ENCODE data around the gene KLF7.
A peak's percentile ranks its signal among the peaks of the same experiment; 100 is the strongest.

Gene KLF7

DNA sequence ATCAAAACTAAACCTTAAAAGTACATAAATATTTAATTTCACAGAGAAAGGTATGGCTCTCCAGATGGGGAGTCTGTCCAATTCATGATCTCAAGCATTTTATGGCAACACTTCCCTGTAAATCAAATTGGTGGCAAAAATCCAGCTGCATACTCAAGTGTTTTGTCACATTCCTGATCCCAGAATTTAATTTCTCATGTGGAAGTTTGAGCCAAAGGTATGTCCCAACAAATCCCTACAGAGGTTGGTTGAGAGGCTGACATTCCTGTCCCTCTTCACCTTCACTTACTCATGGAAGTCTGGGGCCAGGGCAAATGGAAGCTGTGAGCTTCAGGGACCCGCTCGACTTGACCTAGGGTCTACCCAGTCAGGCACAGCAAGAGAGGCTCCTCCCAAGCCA, 17.7 kb downstream of the KLF7 start:
- no peak for DNase-seq

- no peak for DNase-seq
Measured at GRCh38 chr2:207144173-207144785, 21.5 kb downstream of the KLF7 start.

DNA sequence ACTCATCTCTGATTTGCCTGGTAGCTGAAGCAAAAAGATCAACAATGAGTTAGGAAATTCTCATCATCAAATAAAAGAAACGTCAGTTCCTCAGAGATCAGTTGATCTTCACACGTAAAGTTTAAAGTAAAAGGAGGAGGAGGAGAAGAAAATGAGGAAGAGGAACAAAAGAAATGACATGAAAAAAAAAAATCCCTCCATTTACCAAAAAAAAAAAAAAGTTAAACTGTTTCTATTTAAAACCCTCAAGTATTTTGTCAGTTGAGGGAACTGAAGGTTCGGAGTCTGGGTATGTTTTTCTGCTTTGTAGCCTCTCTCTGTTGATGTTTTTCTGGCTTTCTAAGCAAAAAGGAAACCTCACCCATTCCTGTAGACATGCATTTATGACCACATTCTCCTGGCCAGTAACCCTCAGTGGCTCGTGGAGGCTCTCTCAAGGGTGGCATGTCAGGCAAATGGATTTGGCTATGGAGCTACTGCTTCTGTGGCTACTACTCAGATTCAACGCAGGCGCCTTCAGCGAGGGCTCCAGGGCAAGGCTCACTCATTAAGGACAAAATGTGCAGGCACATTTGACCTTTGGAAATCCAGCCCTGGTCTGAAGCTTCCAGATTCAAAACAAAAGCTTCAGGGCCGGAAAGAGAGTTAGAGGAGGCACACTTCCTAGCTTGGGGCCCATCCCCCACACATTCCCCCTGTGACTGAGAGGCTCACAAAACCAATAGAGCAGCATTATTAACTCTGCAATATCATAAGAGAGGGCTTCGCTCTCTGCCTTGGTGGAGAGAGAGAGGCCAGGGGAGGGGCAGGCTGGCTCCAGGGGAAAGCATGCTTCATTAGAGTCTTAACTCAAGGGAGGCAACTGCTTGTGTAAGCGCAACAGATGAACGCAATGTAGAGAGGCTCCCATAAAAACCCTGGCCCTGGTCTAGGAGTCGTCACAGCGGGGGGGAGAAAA, 22.3 kb downstream of the KLF7 start:
- DNase-seq = no peak

DNA sequence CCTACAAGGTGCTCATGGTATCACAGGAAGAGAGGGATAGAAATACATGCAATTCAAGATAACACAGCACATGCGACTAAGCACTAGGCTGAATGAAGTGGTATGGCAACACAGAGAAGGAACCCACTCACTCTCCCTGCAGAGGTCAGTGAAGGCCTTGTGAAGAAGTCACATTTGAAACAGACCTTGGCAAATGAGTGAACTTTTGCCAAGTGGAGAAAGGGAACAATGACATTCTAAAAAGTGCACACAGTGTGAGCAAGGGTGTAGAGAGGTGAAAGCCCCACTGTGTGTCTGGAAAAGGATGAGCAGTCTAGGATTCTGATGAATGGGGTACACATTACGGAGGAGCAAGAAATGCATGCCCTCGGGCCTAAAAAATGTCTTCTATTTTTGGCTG, 23.3 kb downstream of the KLF7 start:
- DNase-seq = peak; percentile 68

DNA sequence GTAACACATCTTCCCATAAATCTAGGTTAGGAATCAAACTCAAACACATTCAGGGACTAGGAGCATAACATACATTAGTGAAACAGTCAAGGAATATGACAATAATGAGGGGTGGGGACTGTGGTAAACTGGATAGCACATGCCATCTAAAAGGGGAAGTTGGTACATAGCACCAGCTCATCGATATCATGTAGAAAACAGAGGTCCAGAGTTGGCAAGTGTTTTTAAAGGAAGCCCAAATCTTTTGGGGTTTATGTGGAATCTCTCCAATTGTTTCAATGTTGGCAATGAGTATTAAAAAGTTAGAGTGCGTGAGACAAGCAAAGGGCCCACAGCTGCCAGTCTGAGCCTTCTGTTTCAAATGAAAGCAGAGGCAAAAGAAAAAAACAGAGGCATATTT, 24.4 kb downstream of the KLF7 start:
- DNase-seq = peak; percentile 31

DNA sequence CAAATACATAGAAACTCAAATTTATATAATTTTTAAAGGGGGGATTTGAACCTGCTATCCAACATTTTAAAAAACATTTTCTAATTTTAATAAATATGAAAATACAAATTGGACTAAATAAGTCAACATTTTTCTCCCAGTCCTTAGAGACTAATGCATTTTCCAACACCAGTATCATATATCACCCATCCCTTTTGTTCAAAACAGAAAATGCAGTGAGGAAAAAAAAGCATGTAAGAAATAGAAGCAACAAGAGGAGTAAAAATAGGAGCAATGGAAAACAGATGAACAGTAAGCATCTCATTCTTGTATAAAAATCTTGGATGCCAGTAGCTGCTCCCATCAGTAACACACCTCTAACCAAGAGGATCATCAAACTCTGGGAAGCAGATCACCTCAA, 25.5 kb downstream of the KLF7 start:
- no peak for DNase-seq

DNA sequence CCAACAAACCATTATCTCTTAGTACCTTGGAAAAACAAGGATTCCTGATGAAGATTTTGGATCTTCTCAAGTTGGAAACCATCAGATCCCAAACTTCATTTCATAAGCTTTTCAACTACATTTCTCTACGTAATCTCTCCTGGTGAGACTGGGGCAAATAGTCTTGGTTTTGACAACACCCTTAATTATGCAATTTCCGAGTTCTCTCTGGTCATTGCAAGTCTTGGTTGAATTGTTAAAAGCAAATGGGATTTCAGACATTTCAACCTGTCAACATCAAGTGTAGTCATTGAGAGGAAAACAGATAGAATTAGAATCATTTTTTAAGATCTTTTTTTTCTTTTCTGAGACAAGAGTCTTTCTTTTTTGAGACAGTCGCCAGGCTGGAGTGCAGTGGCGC, 26.2 kb downstream of the KLF7 start:
- no peak for DNase-seq

- DNase-seq = no peak
Measured at GRCh38 chr2:207138627-207139297, 27.0 kb downstream of the KLF7 start.

DNA sequence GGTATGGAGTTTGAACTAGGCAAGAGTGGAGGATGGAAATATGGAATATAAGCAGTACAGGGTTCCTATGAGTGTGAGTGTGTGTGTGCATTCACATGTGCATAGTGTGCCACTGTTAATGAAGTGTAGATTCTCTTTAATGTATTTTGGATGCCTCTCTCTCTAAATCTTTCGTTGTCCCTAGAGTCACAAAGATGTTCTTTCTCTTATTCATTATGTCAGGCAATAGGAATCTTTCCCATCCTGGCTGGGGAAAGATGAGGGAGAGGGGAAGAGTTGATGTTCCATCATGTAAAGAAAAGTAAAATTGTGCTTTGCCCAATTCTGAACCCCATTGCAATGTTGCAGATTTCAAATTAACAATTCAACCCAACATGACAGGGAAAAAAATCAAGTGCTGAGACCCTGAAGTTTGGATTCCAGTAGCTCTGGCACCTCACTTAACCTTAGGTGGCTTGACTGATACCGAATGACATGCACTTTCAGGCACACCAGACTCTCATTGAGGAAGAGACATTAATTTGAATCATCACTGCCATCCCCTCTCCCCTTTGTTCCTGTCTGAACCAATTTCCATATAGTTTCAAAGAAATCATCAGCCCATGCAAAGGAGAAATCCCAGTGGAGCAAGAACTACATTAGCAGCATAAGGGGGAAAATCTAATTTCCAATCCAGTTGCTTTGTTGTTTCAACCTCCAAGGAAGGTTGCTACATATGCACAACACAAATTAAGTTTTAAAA, 28.0 kb downstream of the KLF7 start:
- no peak for DNase-seq

- DNase-seq = no peak
Measured at GRCh38 chr2:207136874-207137273, 28.9 kb downstream of the KLF7 start.

DNA sequence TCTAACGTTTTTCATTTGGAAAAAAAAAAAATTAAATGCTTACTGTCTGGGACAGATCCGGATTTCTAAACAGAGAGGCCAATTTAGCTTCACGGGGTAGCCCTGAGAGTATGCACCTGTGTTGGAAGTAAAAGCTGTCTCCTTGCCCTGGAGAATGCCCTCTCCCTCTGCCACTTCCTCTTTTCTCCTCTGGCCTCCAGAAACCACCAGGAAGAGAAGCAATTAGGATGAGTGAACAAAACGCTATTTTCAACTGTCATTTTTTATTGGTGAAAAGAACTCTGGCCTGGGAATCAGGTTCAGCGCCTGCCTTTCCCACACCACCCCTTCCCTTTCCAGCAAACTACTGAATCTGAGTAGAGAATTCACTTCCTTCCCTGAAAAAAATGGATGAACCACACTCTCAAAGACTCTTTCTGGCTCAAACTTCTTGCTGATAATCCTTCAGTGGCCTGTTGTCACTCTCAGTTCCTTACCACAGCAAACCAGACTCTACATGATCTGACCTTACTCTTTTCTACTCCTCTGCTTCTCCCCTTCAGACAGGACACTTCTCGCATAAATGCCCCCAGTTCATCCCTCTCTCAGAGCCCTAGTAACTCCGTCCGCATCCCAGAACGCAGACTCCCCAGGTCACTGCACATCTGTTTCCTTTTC, 29.8 kb downstream of the KLF7 start:
- no peak for DNase-seq

GRCh38 chr2:207135340-207135739, 30.4 kb downstream of the KLF7 start:
- DNase-seq = no peak

DNA sequence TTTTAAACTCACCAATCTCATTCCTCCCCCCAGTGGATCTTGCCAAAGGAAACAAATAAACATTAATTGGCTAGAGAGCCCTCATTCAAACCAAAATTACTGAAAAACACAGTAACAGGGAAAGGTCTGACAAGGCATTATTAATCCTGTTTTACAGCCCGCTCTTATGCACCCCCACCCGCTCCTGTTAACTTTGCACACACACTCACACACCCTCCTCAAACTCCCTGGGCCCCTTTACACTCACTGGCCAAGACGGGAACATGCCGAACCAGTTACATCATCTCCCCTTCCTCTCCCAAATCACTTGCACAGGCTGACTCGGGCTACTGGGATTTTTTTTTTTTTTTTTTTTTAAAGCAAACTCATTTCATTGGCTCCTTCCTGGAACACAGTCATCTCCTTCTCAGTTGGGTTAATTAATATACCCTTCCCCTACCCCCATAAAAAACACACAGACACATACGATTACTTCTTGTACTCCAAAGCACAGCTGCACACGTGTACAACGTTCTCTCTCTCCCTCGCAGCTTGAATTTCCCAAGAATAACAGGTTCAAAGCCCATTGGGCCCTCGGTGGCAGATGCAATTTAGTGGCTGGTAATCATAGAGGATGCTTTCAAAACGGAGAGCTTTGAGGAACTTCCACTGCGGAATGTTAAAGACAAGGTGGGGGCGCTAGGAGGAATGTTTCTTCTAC, 31.8 kb downstream of the KLF7 start:
- no peak for DNase-seq

DNA sequence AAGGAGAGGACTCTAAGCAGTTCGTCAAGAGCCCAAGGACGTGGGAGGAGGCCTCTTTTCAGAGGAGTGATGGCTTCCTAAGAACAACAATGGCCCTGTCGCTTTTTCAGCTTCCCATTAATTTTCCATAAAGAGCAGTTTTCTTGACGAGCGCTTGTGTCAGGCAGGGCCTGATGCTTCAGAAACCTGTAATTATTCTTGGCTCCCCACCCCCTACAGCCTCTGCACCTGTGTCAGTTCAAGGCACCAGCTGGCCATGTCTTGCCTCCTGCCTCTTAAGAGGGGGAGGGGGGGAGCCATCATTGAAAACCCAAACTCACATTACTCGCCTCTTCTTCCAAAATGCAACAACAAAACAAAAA, 32.3 kb downstream of the KLF7 start:
- no peak for DNase-seq

DNA sequence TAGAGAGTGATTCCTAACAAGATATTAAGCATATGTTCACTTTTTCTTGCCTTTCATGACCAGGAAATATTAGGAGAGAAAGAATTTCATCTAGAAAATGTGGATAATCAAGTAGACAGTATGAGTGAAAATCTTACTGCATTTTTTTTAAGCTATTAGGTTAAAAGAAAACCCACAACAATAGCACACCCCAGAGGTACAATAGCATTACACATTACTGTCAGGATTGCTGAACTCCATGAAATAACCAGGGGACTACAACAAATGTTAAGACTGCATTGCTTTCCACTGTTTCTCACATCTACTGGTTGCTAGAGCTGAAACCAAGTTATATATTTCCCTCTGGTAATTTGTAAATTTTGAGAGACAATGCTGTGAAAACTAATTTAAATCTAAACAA, 33.7 kb downstream of the KLF7 start:
- DNase-seq = no peak

GRCh38 chr2:207131594-207131993, 34.2 kb downstream of the KLF7 start:
- no peak for DNase-seq

GRCh38 chr2:207130958-207131521, 34.7 kb downstream of the KLF7 start:
- DNase-seq = no peak

- DNase-seq = no peak
Measured at GRCh38 chr2:207129821-207130220, 35.9 kb downstream of the KLF7 start.

DNA sequence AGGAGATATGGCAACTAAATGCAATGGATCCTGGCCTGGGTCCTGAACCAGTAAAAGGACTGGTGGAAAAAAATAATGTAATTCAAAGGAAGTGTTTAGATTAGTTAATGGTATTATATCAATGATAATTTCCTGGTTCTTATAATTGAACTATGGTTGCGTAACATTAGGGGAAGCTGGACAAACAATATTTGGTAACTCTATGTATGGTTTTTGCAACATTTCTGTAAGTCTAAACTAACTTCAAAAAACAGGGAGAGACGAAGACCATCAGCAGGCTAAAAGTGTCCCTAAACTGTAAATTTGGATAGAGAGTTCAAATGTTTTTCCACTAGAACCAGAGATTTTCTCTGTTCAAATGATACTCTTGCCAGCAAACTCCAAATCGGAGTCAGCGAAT, 36.9 kb downstream of the KLF7 start:
- no peak for DNase-seq

DNA sequence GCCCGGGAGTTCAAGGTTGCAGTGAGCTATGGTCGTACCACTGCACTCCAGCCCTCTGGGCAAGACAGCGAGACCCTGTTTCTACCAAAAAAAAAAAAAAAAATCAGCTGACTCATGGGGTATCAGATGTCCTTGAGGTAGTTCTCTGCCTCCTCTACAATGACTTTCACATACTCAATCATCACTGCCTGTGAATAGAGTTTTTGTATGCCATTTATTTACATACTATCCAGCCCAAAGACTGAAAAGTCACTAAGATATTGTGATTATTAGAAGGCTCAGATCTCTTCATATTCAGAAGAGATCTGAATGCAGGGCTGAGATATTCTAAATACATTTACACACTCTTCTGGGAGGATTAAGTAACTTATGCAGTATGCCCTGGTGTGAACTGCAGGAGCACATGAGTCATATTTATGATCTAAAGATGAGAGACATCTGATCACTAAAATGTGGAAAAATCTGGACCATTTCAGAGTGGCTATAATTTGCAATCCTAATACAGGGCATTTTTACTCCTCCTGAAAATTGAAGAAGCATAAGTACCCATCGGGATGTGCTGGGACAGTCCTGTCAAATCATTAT, 38.9 kb downstream of the KLF7 start:
- DNase-seq = no peak

- DNase-seq = no peak
Measured at GRCh38 chr2:207123776-207124391, 41.9 kb downstream of the KLF7 start.

Measured in hematopoietic multipotent progenitor cell treated with erythropoietin and hydrocortisone succinate and interleukin-3 and kit ligand, for 8 days (in vitro differentiated cells).